ENCODE data around the gene NOTCH3. TPM values are rescaled to one million over a fixed set of nuclear protein-coding genes. Genes with fewer than 3 reads are reported as not detected.

The NOTCH3 gene
- total RNA-seq, 1 experiment from 2014 or later, result 164 TPM

GRCh38 chr19:15125232-15126067, 75.3 kb downstream of the NOTCH3 start:
- H3K4me1 Mint-ChIP-seq, result peaks cover 11 to 13% of the 10 kb centered on the region in 2 experiments
- Histone ChIP-seq H3K14ac (ENCODE audit: insufficient read depth, low read length) (peak overlapping the region; percentile 93; the same call in 1 of the 2 replicates), H3K4ac (ENCODE audit: low read depth, low read length) (no peak overlapping the region), H3K23me2 (ENCODE audit: insufficient read length, low read depth, low read length, poor library complexity, severe bottlenecking) (peaks cover 7% of the 10 kb centered on the region), H2BK15ac (ENCODE audit: low read depth, low read length) (no peak overlapping the region), H2AK5ac (ENCODE audit: insufficient read length, low read length) (no peak overlapping the region), H3K79me2 (ENCODE audit: insufficient read depth, low read length) (no peaks in the 10 kb centered on the region; the same call in 1 of the 2 replicates), H3K27ac (ENCODE audit: insufficient read length, low read depth, low read length) (no peak overlapping the region), H3K79me1 (ENCODE audit: insufficient read depth, low read depth, low read length, poor library complexity, severe bottlenecking) (peaks cover 3% of the 10 kb centered on the region), H4K20me1 (ENCODE audit: control insufficient read depth, insufficient read depth, insufficient read length) (no peaks in the 10 kb centered on the region), H3K18ac (ENCODE audit: insufficient read length, low read depth, low read length) (peak overlapping the region; percentile 96), H2BK12ac (ENCODE audit: insufficient read length, low read depth, low read length) (no peak overlapping the region), H2AFZ (ENCODE audit: low read length) (no peak overlapping the region), H2BK5ac (ENCODE audit: insufficient read length, low read length) (no peak overlapping the region), H3K23ac (ENCODE audit: insufficient read length, low read depth, low read length) (no peak overlapping the region), H3K9ac (ENCODE audit: extremely low read depth, insufficient read length, low read length) (peak overlapping the region; percentile 57), H4K91ac (ENCODE audit: insufficient read length, low read depth, low read length) (no peak overlapping the region), H4K5ac (ENCODE audit: insufficient read length, low read depth, low read length) (no peak overlapping the region), H4K8ac (replicated peaks; ENCODE audit: insufficient read length, low read depth, low read length) (no peak overlapping the region), H3K27me3 (ENCODE audit: insufficient read depth, low read length) (no peaks in the 10 kb centered on the region), H3T11ph (ENCODE audit: low read length) (no peak overlapping the region), H2BK120ac (ENCODE audit: low read depth, low read length, poor library complexity, severe bottlenecking) (no peak overlapping the region), H3K4me2 (ENCODE audit: insufficient read depth, insufficient read length, low read length) (peak overlapping the region; percentile 37), H2BK20ac (ENCODE audit: low read depth, low read length, poor library complexity, severe bottlenecking) (no peak overlapping the region), H3K9me3 (ENCODE audit: control insufficient read depth, low read depth, low read length) (no peaks in the 10 kb centered on the region), H3K4me1 (ENCODE audit: insufficient read depth, low read length) (no peaks in the 10 kb centered on the region), H3K56ac (ENCODE audit: insufficient read length, low read depth, low read length) (no peak overlapping the region)
- H3K36me3 Mint-ChIP-seq (ENCODE audit: insufficient read depth in 1 of 3, low read depth in 3 of 3), result peaks cover 18 to 31% (median 25%) of the 10 kb centered on the region in 3 experiments; a peak in 6 of 7 replicates
- TF ChIP-seq CTCF (conservative IDR thresholded peaks at IDR 0.05), result no peak; the same call in 2 of the 3 replicates
- no peaks in the 10 kb centered on the region; a peak in 2 of 5 replicates for H3K9me3 Mint-ChIP-seq
- H3K4me3 Mint-ChIP-seq, result peak overlapping the region; percentile 95 to 96
- peaks cover 3% of the 10 kb centered on the region for H3K27me3 Mint-ChIP-seq (ENCODE audit: low read depth)
- WGBS (ENCODE audit: extremely low coverage, insufficient read length, low lambda C conversion rate), result no CpG with 5 or more reads among the region's 61 CpGs
- peak; percentile 99 for DNase-seq
- peak overlapping the region; percentile 95 to 99 (median 98) for H3K27ac Mint-ChIP-seq

All from H9 (cell line).